Measurements from ENCODE around the gene GALNT18. TPM values are rescaled to one million over a fixed set of nuclear protein-coding genes. Genes with fewer than 3 reads are reported as not detected.

The GALNT18 gene
- total and polyA plus RNA-seq, 4 donors = 2.1 to 11.0 (median 3.8) TPM

DNA sequence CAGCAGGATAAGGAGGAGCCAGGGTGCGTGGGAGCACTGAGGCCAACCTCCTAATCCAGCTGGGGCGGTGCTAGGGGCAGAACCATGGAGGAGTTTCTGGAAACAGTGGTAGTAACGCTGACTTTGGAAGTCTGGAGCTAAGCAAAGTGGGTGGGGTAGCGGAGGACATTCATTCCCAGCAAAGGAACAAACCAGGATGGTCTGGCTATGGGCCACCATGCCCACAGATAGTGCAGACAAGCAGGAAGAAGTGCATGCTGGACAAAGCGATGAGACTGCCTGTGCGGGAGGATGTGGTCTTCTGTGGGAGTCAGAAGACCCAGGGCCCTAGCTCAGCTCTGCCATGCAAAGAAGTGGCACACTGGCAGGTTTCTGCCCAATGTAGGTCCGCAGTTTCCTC, 197.1 kb downstream of the GALNT18 start:
- WGBS = 96% methylated on average over 7 of the region's 7 CpGs
- Histone ChIP-seq H3K9me3 (ENCODE audit: control insufficient read depth in 4 of 4, low read length in 3 of 4) (no peaks in the 10 kb centered on the region), H3K27ac (ENCODE audit: low read depth in 1 of 2, low read length in 2 of 2) (no peak overlapping the region), H3K4me3 (ENCODE audit: low read depth in 1 of 3, low read length in 3 of 3) (no peak overlapping the region), H3K27me3 (ENCODE audit: control insufficient read depth in 4 of 4, insufficient read depth in 4 of 4, low read length in 3 of 4) (no peaks in the 10 kb centered on the region), H3K36me3 (ENCODE audit: control insufficient read depth in 4 of 4, insufficient read depth in 3 of 4, low read depth in 1 of 4, low read length in 3 of 4) (peaks cover 0 to 14% (median 6%) of the 10 kb centered on the region in 4 donors), H3K9ac (ENCODE audit: low read depth in 1 of 2, low read length in 2 of 2) (no peak overlapping the region), H3K4me1 (ENCODE audit: control insufficient read depth in 4 of 4, insufficient read depth in 4 of 4, low read length in 3 of 4) (peaks cover 0 to 3% (median 0%) of the 10 kb centered on the region in 4 donors)
- DNase-seq (ENCODE audit: low spot score) = no peak
- TF ChIP-seq HNF4G (IDR thresholded peaks at IDR 0.05) (no peak), YY1 (IDR thresholded peaks at IDR 0.05) (no peak), RAD21 (IDR thresholded peaks at IDR 0.05) (no peak), RXRA (IDR thresholded peaks at IDR 0.05) (no peak), TAF1 (conservative IDR thresholded peaks at IDR 0.05) (no peak), FOXA1 (IDR thresholded peaks at IDR 0.05) (no peak), SP1 (IDR thresholded peaks at IDR 0.05) (no peak), JUND (IDR thresholded peaks at IDR 0.05) (no peak), HNF4A (conservative IDR thresholded peaks at IDR 0.05) (no peak), EGR1 (IDR thresholded peaks at IDR 0.05; ENCODE audit: low read depth in 2 of 2) (no peak)
- TF ChIP-seq, protein P1, sequence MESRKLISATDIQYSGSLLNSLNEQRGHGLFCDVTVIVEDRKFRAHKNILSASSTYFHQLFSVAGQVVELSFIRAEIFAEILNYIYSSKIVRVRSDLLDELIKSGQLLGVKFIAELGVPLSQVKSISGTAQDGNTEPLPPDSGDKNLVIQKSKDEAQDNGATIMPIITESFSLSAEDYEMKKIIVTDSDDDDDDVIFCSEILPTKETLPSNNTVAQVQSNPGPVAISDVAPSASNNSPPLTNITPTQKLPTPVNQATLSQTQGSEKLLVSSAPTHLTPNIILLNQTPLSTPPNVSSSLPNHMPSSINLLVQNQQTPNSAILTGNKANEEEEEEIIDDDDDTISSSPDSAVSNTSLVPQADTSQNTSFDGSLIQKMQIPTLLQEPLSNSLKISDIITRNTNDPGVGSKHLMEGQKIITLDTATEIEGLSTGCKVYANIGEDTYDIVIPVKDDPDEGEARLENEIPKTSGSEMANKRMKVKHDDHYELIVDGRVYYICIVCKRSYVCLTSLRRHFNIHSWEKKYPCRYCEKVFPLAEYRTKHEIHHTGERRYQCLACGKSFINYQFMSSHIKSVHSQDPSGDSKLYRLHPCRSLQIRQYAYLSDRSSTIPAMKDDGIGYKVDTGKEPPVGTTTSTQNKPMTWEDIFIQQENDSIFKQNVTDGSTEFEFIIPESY (IDR thresholded peaks at IDR 0.05) = no peak
- TF ChIP-seq, protein P2, sequence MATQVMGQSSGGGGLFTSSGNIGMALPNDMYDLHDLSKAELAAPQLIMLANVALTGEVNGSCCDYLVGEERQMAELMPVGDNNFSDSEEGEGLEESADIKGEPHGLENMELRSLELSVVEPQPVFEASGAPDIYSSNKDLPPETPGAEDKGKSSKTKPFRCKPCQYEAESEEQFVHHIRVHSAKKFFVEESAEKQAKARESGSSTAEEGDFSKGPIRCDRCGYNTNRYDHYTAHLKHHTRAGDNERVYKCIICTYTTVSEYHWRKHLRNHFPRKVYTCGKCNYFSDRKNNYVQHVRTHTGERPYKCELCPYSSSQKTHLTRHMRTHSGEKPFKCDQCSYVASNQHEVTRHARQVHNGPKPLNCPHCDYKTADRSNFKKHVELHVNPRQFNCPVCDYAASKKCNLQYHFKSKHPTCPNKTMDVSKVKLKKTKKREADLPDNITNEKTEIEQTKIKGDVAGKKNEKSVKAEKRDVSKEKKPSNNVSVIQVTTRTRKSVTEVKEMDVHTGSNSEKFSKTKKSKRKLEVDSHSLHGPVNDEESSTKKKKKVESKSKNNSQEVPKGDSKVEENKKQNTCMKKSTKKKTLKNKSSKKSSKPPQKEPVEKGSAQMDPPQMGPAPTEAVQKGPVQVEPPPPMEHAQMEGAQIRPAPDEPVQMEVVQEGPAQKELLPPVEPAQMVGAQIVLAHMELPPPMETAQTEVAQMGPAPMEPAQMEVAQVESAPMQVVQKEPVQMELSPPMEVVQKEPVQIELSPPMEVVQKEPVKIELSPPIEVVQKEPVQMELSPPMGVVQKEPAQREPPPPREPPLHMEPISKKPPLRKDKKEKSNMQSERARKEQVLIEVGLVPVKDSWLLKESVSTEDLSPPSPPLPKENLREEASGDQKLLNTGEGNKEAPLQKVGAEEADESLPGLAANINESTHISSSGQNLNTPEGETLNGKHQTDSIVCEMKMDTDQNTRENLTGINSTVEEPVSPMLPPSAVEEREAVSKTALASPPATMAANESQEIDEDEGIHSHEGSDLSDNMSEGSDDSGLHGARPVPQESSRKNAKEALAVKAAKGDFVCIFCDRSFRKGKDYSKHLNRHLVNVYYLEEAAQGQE (IDR thresholded peaks at IDR 0.05) = no peak
- TF ChIP-seq, protein P3, sequence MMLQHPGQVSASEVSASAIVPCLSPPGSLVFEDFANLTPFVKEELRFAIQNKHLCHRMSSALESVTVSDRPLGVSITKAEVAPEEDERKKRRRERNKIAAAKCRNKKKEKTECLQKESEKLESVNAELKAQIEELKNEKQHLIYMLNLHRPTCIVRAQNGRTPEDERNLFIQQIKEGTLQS (IDR thresholded peaks at IDR 0.05) = no peak
- TF ChIP-seq, protein P4, sequence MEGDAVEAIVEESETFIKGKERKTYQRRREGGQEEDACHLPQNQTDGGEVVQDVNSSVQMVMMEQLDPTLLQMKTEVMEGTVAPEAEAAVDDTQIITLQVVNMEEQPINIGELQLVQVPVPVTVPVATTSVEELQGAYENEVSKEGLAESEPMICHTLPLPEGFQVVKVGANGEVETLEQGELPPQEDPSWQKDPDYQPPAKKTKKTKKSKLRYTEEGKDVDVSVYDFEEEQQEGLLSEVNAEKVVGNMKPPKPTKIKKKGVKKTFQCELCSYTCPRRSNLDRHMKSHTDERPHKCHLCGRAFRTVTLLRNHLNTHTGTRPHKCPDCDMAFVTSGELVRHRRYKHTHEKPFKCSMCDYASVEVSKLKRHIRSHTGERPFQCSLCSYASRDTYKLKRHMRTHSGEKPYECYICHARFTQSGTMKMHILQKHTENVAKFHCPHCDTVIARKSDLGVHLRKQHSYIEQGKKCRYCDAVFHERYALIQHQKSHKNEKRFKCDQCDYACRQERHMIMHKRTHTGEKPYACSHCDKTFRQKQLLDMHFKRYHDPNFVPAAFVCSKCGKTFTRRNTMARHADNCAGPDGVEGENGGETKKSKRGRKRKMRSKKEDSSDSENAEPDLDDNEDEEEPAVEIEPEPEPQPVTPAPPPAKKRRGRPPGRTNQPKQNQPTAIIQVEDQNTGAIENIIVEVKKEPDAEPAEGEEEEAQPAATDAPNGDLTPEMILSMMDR (IDR thresholded peaks at IDR 0.05; ENCODE audit: low read depth, low read length, missing input control) = no peak

DNA sequence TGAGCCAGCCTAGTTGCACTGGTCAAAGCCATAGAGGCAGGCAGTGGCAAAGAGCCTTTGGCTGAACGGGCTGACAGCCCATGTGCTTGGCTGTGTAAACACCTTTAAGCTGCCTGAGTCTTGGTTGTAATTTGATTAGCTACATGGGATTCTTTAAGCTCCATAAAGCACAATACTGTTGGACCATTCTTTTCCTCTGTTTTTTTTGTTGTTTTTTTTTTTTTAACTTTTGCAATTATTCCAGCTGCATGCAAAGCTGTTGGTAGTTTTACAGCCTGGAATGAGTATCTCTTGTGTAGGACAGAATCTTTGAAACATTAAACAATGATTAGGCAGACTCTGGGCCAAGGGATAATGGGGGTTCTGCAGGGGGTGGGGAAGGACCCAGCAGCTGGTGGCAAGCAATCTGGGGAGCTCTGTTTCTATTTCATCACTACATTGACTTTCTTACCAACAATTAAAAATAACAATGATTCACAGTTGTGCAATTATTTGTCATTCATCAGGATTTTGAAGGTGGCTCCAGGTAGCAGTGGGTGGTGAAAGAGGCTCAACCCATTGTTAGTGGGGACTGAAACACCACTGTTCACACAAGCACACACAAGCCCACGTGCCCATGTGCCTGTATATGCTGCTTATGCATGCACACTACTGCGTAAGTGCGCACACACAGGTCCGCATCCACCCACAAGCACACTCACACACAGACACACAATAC, 199.2 kb downstream of the GALNT18 start:
- Histone ChIP-seq H3K27ac (ENCODE audit: low read depth in 1 of 2, low read length in 2 of 2) (no peak overlapping the region), H3K4me1 (ENCODE audit: control insufficient read depth in 4 of 4, insufficient read depth in 4 of 4, low read length in 3 of 4) (peaks cover 0 to 3% (median 0%) of the 10 kb centered on the region in 4 donors), H3K4me3 (ENCODE audit: low read depth in 1 of 3, low read length in 3 of 3) (no peak overlapping the region), H3K36me3 (ENCODE audit: control insufficient read depth in 4 of 4, insufficient read depth in 3 of 4, low read depth in 1 of 4, low read length in 3 of 4) (peaks cover 0 to 7% (median 5%) of the 10 kb centered on the region in 4 donors), H3K27me3 (ENCODE audit: control insufficient read depth in 4 of 4, insufficient read depth in 4 of 4, low read length in 3 of 4) (no peaks in the 10 kb centered on the region), H3K9ac (ENCODE audit: low read depth in 1 of 2, low read length in 2 of 2) (no peak overlapping the region), H3K9me3 (ENCODE audit: control insufficient read depth in 4 of 4, low read length in 3 of 4) (no peaks in the 10 kb centered on the region)
- DNase-seq (ENCODE audit: low spot score) = no peak
- 77% methylated on average over 5 of the region's 5 CpGs for WGBS
- TF ChIP-seq HNF4A (conservative IDR thresholded peaks at IDR 0.05) (no peak), RAD21 (IDR thresholded peaks at IDR 0.05) (no peak), HNF4G (IDR thresholded peaks at IDR 0.05) (no peak), EGR1 (IDR thresholded peaks at IDR 0.05; ENCODE audit: low read depth in 2 of 2) (no peak)
- TF ChIP-seq, protein P1 (IDR thresholded peaks at IDR 0.05) = no peak
- TF ChIP-seq, protein P4 (IDR thresholded peaks at IDR 0.05; ENCODE audit: low read depth, low read length, missing input control) = no peak
- TF ChIP-seq, protein P2 (IDR thresholded peaks at IDR 0.05) = no peak

Measured in liver (tissue), 9 donors.